CD14-positive monocyte (primary cell): ENCODE measurements around the gene ECHDC3. TPM values are rescaled to one million over a fixed set of nuclear protein-coding genes. Genes with fewer than 3 reads are reported as not detected.

Source experiments
- DNase-seq, 3 donors: peaks; one replicate each; pipeline ENCODE4 v3.0.0-alpha.2; 2011 to 2022
- H2AFZ ChIP-seq: 2 replicates; pipeline ENCODE4 v1.6.0; 2012; ENCODE audit warnings: mild to moderate bottlenecking, low read depth, low read length, inconsistent platforms; ENCODE audit not compliant: insufficient read depth, poor library complexity, severe bottlenecking
- H3K27ac ChIP-seq, 2 donors: 1 replicate in 1 of 2; 2 replicates in 1 of 2; pipeline ENCODE4 v1.5.1; 2012 to 2013; ENCODE audit warnings: low read length in 2 of 2, control low read depth in 1 of 2, inconsistent platforms in 1 of 2, low read depth in 1 of 2, mild to moderate bottlenecking in 1 of 2
- H3K27me3 ChIP-seq, 2 donors: one replicate each; pipeline versions ENCODE4 v1.6.0 to v1.6.1; 2011 to 2013; ENCODE audit warnings: low read length in 2 of 2; ENCODE audit not compliant: control insufficient read depth in 2 of 2, insufficient read depth in 2 of 2
- H3K36me3 ChIP-seq, 2 donors: replicated peaks in 1 of 2; 1 replicate in 1 of 2; 2 replicates in 1 of 2; pipeline versions ENCODE4 v1.5.1 to v1.6.1; 2012 to 2013; ENCODE audit warnings: low read length in 2 of 2, control low read depth in 1 of 2, inconsistent platforms in 1 of 2, mild to moderate bottlenecking in 1 of 2; ENCODE audit not compliant: insufficient read depth in 2 of 2, control insufficient read depth in 1 of 2
- H3K4me1 ChIP-seq, 2 donors: 1 replicate in 1 of 2; 2 replicates in 1 of 2; pipeline versions ENCODE4 v1.5.1 to v1.6.1; 2012 to 2013; ENCODE audit warnings: low read length in 2 of 2, control low read depth in 1 of 2, inconsistent platforms in 1 of 2, mild to moderate bottlenecking in 1 of 2, moderate library complexity in 1 of 2; ENCODE audit not compliant: insufficient read depth in 2 of 2, control insufficient read depth in 1 of 2
- H3K4me2 ChIP-seq: replicated peaks from 2 replicates; pipeline ENCODE3; 2012; ENCODE audit warnings: low read length, moderate library complexity, mild to moderate bottlenecking; ENCODE audit not compliant: poor library complexity, severe bottlenecking; ENCODE audit errors: extremely low read depth
- H3K4me3 ChIP-seq, 3 experiments: fragments of 200-600 bp in 1 of 3; sonication (generic) in 1 of 3; replicated peaks in 1 of 3; 1 replicate in 2 of 3; 2 replicates in 1 of 3; pipeline ENCODE4 v1.5.1; 2011 to 2013; ENCODE audit warnings: low read length in 3 of 3, mild to moderate bottlenecking in 3 of 3, control low read depth in 2 of 3, low read depth in 2 of 3, inconsistent platforms in 1 of 3, moderate library complexity in 1 of 3
- H3K79me2 ChIP-seq: 2 replicates; pipeline ENCODE4 v1.6.0; 2012; ENCODE audit warnings: mild to moderate bottlenecking, control low read depth, inconsistent platforms, low read length, moderate library complexity; ENCODE audit not compliant: insufficient read depth
- H3K9ac ChIP-seq: 2 replicates; pipeline ENCODE4 v1.6.0; 2017; ENCODE audit warnings: low read length, mild to moderate bottlenecking; ENCODE audit not compliant: insufficient read depth, poor library complexity, severe bottlenecking
- H3K9me3 ChIP-seq, 2 donors: replicated peaks in 1 of 2; 1 replicate in 1 of 2; 2 replicates in 1 of 2; pipeline versions ENCODE4 v1.5.1 to v1.6.1; 2012 to 2013; ENCODE audit warnings: low read length in 2 of 2, control low read depth in 1 of 2; ENCODE audit not compliant: control insufficient read depth in 1 of 2, insufficient read depth in 1 of 2
- H4K20me1 ChIP-seq: 2 replicates; pipeline ENCODE4 v1.6.0; 2012; ENCODE audit warnings: mild to moderate bottlenecking, low read length, control low read depth, moderate library complexity; ENCODE audit not compliant: insufficient read depth
- H3K27ac Mint-ChIP-seq, 7 donors: one replicate each; pipeline ENCODE4 v1.8.0; 2020; ENCODE audit warnings: mild to moderate bottlenecking in 7 of 7, mixed read lengths in 7 of 7, moderate library complexity in 6 of 7, inconsistent platforms in 2 of 7
- H3K27me3 Mint-ChIP-seq, 3 donors: one replicate each; pipeline ENCODE4 v1.8.0; 2021 to 2022; ENCODE audit warnings: low read depth in 3 of 3, mild to moderate bottlenecking in 3 of 3, mixed read lengths in 3 of 3, moderate library complexity in 3 of 3, inconsistent platforms in 1 of 3
- H3K36me3 Mint-ChIP-seq, 2 donors: one replicate each; pipeline ENCODE4 v1.8.0; 2020; ENCODE audit warnings: mixed read lengths in 2 of 2, inconsistent platforms in 1 of 2, mild to moderate bottlenecking in 1 of 2
- H3K4me1 Mint-ChIP-seq: one replicate; pipeline ENCODE4 v1.8.0; 2020; ENCODE audit warnings: mild to moderate bottlenecking, mixed read lengths
- H3K4me3 Mint-ChIP-seq, 2 donors: one replicate each; pipeline ENCODE4 v1.8.0; 2020; ENCODE audit warnings: mild to moderate bottlenecking in 2 of 2, mixed read lengths in 2 of 2, moderate library complexity in 1 of 2
- H3K9me3 Mint-ChIP-seq, 7 donors: one replicate each; pipeline ENCODE4 v1.8.0; 2020 to 2022; ENCODE audit warnings: mixed read lengths in 7 of 7, mild to moderate bottlenecking in 6 of 7, moderate library complexity in 6 of 7, inconsistent platforms in 2 of 7
- CTCF ChIP-seq: fragments of 200-600 bp; IDR thresholded peaks from one replicate; pipeline ENCODE4 v1.8.0; 2022; ENCODE audit warnings: antibody characterized with exemption, mild to moderate bottlenecking
- WGBS: methylation state at CpG from one replicate; pipeline ENCODE4 v1.1.5; 2013; ENCODE audit warnings: missing lambda C conversion rate; ENCODE audit not compliant: insufficient coverage; 5-methylcytosine and 5-hydroxymethylcytosine counted together
- intact Hi-C, 2 donors: fragments of 100-400 bp; cut with micrococcal nuclease; formaldehyde crosslinking; loops; one replicate each; pipeline versions ENCODE4 v1.15.0 to v1.15.1; 2023
- polyA plus RNA-seq, 3 donors: library from polyadenylated mRNA; depleted of rRNA in 1 of 3; unstranded in 2 of 3; stranded (reverse) in 1 of 3; fragments of 300-500 nt in 2 of 3; fragments of >200 nt in 1 of 3; fragmentation: Illumina TruSeq in 2 of 3; gene quantifications; 1 replicate in 2 of 3; 2 replicates in 1 of 3; pipeline ENCODE4 v1.2.3, GENCODE V29; 2012 to 2021

ECHDC3 gene
- polyA plus RNA-seq, 3 donors, result 9.2 to 10.6 (median 9.4) TPM

- H3K36me3 ChIP-seq, result no peaks in the 10 kb centered on the region
- no peaks in the 10 kb centered on the region for H3K9me3 ChIP-seq
- no peaks in the 10 kb centered on the region for H3K79me2 ChIP-seq
- H3K4me2 ChIP-seq, result no peak overlapping the region
- peaks cover 0 to 8% of the 10 kb centered on the region in 2 donors for H3K4me1 ChIP-seq
- Mint-ChIP-seq H3K4me3 (no peak overlapping the region), H3K27me3 (peaks cover 0 to 4% (median 2%) of the 10 kb centered on the region in 3 donors), H3K9me3 (peaks cover 0 to 3% (median 0%) of the 10 kb centered on the region in 7 donors), H3K27ac (no peak overlapping the region), H3K4me1 (peaks cover 10% of the 10 kb centered on the region), H3K36me3 (no peaks in the 10 kb centered on the region)
- intact Hi-C loops, result loop anchor here in 1 of 2 donors (5.0 kb wide), 1 partner anchor 185 kb away; no protein-coding TSS in a partner anchor
- H2AFZ ChIP-seq, result no peak overlapping the region
- no peaks in the 10 kb centered on the region for H4K20me1 ChIP-seq
- no peak overlapping the region for H3K4me3 ChIP-seq
- H3K9ac ChIP-seq, result no peak overlapping the region
- no peak overlapping the region for H3K27ac ChIP-seq
- no peak for TF ChIP-seq CTCF
- DNase-seq, result no peak
- no peaks in the 10 kb centered on the region for H3K27me3 ChIP-seq
- WGBS, result 95% methylated on average over 5 of the region's 10 CpGs
Measured at GRCh38 chr10:11797281-11797680, 55.1 kb downstream of the ECHDC3 start.

- Histone ChIP-seq H3K9ac (no peak overlapping the region), H3K79me2 (no peaks in the 10 kb centered on the region), H3K27me3 (no peaks in the 10 kb centered on the region), H3K9me3 (no peaks in the 10 kb centered on the region), H3K27ac (no peak overlapping the region), H3K4me3 (no peak overlapping the region), H2AFZ (no peak overlapping the region), H3K36me3 (no peaks in the 10 kb centered on the region), H3K4me2 (no peak overlapping the region), H4K20me1 (no peaks in the 10 kb centered on the region), H3K4me1 (peaks cover 0 to 8% of the 10 kb centered on the region in 2 donors)
- 68% methylated on average over 3 of the region's 12 CpGs for WGBS
- Mint-ChIP-seq H3K27ac (peak overlapping the region in 2 of 7 donors; percentile 6 to 13), H3K36me3 (no peaks in the 10 kb centered on the region), H3K9me3 (peaks cover 0 to 3% (median 0%) of the 10 kb centered on the region in 7 donors), H3K27me3 (peaks cover 0 to 4% (median 2%) of the 10 kb centered on the region in 3 donors), H3K4me3 (no peak overlapping the region), H3K4me1 (peaks cover 10% of the 10 kb centered on the region)
- TF ChIP-seq CTCF, result no peak
- intact Hi-C loops, result loop anchor here in 1 of 2 donors (5.0 kb wide), 1 partner anchor 184 kb away; no protein-coding TSS in a partner anchor
- DNase-seq, result no peak
Measured at GRCh38 chr10:11797847-11798633, 55.9 kb downstream of the ECHDC3 start.
